ENCODE data around the gene TEX22. TPM values are rescaled to one million over a fixed set of nuclear protein-coding genes. Genes with fewer than 3 reads are reported as not detected.

TEX22 gene
- total RNA-seq, 4 donors from 2014 or later, result 0.41 TPM; not detected in 3

DNA sequence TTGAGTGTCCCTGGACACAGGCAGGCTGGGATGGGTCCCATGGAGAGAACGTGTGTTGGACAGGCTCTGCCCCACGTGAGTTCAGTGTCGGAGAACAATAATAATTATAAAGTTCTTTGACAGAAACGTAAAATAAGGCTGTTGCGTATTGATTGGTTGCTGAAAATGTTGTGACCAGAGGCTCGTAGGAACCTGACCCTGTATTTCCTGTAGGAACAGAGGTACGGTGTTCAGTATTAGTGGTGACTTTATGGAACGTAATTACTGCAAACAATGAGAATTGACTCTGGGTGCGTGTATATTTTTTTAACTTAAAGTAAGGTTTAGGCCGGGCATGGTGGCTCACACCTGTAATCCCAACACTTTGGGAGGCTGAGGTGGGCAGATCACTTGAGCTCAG lies 29.1 kb downstream of the TEX22 start:
- no peak for DNase-seq
- Histone ChIP-seq H3K27me3 (no peaks in the 10 kb centered on the region), H3K27ac (no peak overlapping the region), H3K9me3 (no peaks in the 10 kb centered on the region), H3K4me3 (no peak overlapping the region), H3K36me3 (no peaks in the 10 kb centered on the region), H3K4me1 (peaks cover 0 to 3% (median 0%) of the 10 kb centered on the region in 4 donors)
- intact Hi-C loops (cut with DNase I; ENCODE audit: low total_unique reads), result no loop called here
- 92 to 99% methylated on average over 8 to 10 of the region's 10 CpGs for WGBS, 2 donors (ENCODE audit: low coverage in 1 of 2)
- TF ChIP-seq POLR2A (IDR thresholded peaks at IDR 0.05) (no peak), EP300 (IDR thresholded peaks at IDR 0.05; ENCODE audit: low read depth) (no peak)
- TF ChIP-seq, protein P1, sequence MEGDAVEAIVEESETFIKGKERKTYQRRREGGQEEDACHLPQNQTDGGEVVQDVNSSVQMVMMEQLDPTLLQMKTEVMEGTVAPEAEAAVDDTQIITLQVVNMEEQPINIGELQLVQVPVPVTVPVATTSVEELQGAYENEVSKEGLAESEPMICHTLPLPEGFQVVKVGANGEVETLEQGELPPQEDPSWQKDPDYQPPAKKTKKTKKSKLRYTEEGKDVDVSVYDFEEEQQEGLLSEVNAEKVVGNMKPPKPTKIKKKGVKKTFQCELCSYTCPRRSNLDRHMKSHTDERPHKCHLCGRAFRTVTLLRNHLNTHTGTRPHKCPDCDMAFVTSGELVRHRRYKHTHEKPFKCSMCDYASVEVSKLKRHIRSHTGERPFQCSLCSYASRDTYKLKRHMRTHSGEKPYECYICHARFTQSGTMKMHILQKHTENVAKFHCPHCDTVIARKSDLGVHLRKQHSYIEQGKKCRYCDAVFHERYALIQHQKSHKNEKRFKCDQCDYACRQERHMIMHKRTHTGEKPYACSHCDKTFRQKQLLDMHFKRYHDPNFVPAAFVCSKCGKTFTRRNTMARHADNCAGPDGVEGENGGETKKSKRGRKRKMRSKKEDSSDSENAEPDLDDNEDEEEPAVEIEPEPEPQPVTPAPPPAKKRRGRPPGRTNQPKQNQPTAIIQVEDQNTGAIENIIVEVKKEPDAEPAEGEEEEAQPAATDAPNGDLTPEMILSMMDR (IDR thresholded peaks at IDR 0.05), result no peak
- in situ Hi-C loops (cut with MboI; ENCODE audit: low pct_ligation_motif_present in 1 of 4, low pct_unique_long_range_greater_than_20kb in 1 of 4, low sequenced_read_pairs in 3 of 4), result no loop called here

DNA sequence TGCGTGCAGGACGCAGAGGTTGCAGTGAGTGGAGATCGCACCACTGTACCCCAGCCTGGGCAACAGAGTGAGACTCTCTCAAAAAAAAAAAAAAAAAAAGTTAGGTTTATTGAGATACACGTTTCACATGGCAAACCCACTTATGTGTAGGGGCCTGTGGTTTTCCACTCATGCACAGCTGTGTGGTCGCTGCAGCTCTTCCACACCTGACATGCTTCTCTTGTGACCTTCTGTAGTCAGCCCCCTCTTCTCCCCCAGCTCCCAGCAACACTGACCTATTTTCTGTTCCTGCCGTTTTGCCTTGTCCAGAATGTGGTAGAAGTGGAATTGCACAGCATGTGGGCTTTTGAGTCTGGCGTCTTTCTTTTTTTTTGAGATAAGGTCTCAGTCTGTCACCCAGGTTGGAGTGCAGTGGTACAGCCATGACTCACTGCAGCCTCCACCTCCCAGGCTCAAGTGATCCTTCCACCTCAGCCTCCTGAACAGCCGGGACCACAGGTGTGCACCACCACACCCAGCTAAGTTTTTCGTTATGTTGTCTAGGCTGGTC lies 29.7 kb downstream of the TEX22 start:
- no peaks in the 10 kb centered on the region for H3K27me3 ChIP-seq
- no peaks in the 10 kb centered on the region for H3K9me3 ChIP-seq
- H3K4me3 ChIP-seq, result no peak overlapping the region
- no peaks in the 10 kb centered on the region for H3K4me1 ChIP-seq
- in situ Hi-C loops (cut with MboI; ENCODE audit: low pct_ligation_motif_present in 1 of 4, low pct_unique_long_range_greater_than_20kb in 1 of 4, low sequenced_read_pairs in 3 of 4), result no loop called here
- WGBS, 2 donors (ENCODE audit: low coverage in 1 of 2), result 83 to 90% methylated on average over 4 to 9 of the region's 9 CpGs
- TF ChIP-seq, protein P1 (IDR thresholded peaks at IDR 0.05), result no peak
- TF ChIP-seq EP300 (IDR thresholded peaks at IDR 0.05; ENCODE audit: low read depth) (no peak), POLR2A (IDR thresholded peaks at IDR 0.05) (no peak), POLR2AphosphoS5 (IDR thresholded peaks at IDR 0.05) (no peak)
- no peak for DNase-seq
- no peaks in the 10 kb centered on the region for H3K36me3 ChIP-seq
- no peak overlapping the region for H3K27ac ChIP-seq
- intact Hi-C loops (cut with DNase I; ENCODE audit: low total_unique reads), result no loop called here

DNA sequence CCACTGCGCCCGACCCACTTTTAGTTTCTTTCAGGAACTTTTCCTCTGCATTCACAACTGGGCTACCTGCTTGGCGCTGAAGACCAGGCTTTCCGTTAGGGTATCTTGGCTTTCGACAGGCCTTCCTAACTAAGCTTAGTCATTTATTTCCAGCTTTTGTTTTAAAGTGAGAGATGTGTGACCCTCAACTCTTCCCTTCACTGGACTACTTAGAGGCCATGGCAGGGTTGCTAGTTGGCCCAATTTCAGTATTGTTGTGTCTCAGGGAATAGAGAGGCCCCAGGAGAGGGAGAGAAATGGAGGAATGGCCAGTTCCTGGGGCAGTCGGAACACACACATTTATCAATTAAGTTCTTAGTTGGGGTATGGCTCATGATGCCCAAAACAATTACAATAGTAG lies 31.7 kb downstream of the TEX22 start:
- WGBS, 2 donors (ENCODE audit: low coverage in 1 of 2), result 90% methylated on average over 6 of the region's 6 CpGs; no CpG with 5 or more reads in 1 of the 2 donors
- no peak for DNase-seq
- no peak for TF ChIP-seq POLR2AphosphoS5 (IDR thresholded peaks at IDR 0.05)
- TF ChIP-seq POLR2A (IDR thresholded peaks at IDR 0.05), result no peak
- TF ChIP-seq EP300 (IDR thresholded peaks at IDR 0.05; ENCODE audit: low read depth), result no peak
- TF ChIP-seq, protein P1 (IDR thresholded peaks at IDR 0.05), result no peak
- no peaks in the 10 kb centered on the region for H3K36me3 ChIP-seq
- in situ Hi-C loops (cut with MboI; ENCODE audit: low pct_ligation_motif_present in 1 of 4, low pct_unique_long_range_greater_than_20kb in 1 of 4, low sequenced_read_pairs in 3 of 4) (no loop called here), intact Hi-C loops (cut with DNase I; ENCODE audit: low total_unique reads) (no loop called here)
- H3K4me3 ChIP-seq, result no peak overlapping the region
- no peaks in the 10 kb centered on the region for H3K27me3 ChIP-seq
- H3K4me1 ChIP-seq, result no peaks in the 10 kb centered on the region
- H3K9me3 ChIP-seq, result no peaks in the 10 kb centered on the region
- no peak overlapping the region for H3K27ac ChIP-seq

DNA sequence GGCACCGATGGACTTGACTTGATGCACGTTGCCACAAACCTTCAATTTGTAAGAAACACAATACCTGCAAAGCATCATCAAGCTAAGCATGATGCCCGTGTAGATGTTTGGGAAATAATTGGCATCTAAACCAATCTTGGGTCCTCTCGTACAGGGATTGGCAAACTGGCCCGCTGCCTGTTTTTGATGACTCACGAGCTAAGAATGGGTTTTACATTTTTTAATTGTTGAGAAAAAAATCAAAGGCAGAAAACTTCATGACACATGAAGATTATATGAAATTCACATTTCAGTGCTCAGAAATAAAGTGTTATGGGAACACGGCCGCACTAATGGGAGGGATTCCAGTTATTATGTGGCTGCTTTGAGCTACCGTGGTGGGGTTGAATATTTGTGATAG lies 32.2 kb downstream of the TEX22 start:
- TF ChIP-seq POLR2AphosphoS5 (IDR thresholded peaks at IDR 0.05) (no peak), EP300 (IDR thresholded peaks at IDR 0.05; ENCODE audit: low read depth) (no peak), POLR2A (IDR thresholded peaks at IDR 0.05) (no peak)
- TF ChIP-seq, protein P1 (IDR thresholded peaks at IDR 0.05), result no peak
- WGBS, 2 donors (ENCODE audit: low coverage in 1 of 2), result 71 to 82% methylated on average over 9 of the region's 9 CpGs
- DNase-seq, result no peak
- H3K9me3 ChIP-seq, result no peaks in the 10 kb centered on the region
- in situ Hi-C loops (cut with MboI; ENCODE audit: low pct_ligation_motif_present in 1 of 4, low pct_unique_long_range_greater_than_20kb in 1 of 4, low sequenced_read_pairs in 3 of 4) (no loop called here), intact Hi-C loops (cut with DNase I; ENCODE audit: low total_unique reads) (no loop called here)
- no peak overlapping the region for H3K27ac ChIP-seq
- H3K36me3 ChIP-seq, result no peaks in the 10 kb centered on the region
- H3K27me3 ChIP-seq, result no peaks in the 10 kb centered on the region
- H3K4me1 ChIP-seq, result no peaks in the 10 kb centered on the region
- H3K4me3 ChIP-seq, result no peak overlapping the region
